GM12865 (cell line): ENCODE data around the gene ZNHIT2.

Experiments used
- DNase-seq: peaks from one replicate; pipeline ENCODE4 v3.0.0; 2010; ENCODE audit warnings: low read depth
- H3K4me3 ChIP-seq: 2 replicates; pipeline ENCODE4 v1.5.1; 2011; ENCODE audit warnings: mild to moderate bottlenecking, low read depth, low read length, control low read depth
- TF ChIP-seq, protein P1 (sequence below): IDR thresholded peaks from 2 replicates; pipeline ENCODE4 v1.5.1; 2011; ENCODE audit warnings: low read length, control low read depth, low read depth, inconsistent platforms; ENCODE audit not compliant: insufficient read depth; ENCODE audit errors: missing control alignments

Gene ZNHIT2

DNA sequence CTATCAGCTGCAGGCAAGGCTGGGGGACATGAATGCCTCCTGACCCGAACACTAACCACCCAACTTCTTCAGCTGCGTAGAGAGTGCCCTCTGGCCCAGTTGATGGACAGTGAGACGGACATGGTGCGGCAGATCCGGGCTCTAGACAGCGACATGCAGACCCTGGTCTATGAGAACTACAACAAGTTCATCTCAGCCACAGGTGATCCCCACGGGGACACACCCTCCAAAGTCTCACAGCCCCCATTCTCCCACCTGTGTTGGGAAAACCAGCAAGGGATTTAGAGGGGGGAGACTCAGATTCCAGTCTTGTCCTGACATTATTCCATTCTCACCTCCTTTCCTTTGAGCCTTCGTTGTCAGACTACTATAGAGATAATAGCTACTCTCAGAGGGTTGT lies 20.6 kb downstream of the ZNHIT2 start:
- TF ChIP-seq, protein P1, sequence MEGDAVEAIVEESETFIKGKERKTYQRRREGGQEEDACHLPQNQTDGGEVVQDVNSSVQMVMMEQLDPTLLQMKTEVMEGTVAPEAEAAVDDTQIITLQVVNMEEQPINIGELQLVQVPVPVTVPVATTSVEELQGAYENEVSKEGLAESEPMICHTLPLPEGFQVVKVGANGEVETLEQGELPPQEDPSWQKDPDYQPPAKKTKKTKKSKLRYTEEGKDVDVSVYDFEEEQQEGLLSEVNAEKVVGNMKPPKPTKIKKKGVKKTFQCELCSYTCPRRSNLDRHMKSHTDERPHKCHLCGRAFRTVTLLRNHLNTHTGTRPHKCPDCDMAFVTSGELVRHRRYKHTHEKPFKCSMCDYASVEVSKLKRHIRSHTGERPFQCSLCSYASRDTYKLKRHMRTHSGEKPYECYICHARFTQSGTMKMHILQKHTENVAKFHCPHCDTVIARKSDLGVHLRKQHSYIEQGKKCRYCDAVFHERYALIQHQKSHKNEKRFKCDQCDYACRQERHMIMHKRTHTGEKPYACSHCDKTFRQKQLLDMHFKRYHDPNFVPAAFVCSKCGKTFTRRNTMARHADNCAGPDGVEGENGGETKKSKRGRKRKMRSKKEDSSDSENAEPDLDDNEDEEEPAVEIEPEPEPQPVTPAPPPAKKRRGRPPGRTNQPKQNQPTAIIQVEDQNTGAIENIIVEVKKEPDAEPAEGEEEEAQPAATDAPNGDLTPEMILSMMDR, result no peak
- peak overlapping the region; percentile 76 for H3K4me3 ChIP-seq
- no peak for DNase-seq

DNA sequence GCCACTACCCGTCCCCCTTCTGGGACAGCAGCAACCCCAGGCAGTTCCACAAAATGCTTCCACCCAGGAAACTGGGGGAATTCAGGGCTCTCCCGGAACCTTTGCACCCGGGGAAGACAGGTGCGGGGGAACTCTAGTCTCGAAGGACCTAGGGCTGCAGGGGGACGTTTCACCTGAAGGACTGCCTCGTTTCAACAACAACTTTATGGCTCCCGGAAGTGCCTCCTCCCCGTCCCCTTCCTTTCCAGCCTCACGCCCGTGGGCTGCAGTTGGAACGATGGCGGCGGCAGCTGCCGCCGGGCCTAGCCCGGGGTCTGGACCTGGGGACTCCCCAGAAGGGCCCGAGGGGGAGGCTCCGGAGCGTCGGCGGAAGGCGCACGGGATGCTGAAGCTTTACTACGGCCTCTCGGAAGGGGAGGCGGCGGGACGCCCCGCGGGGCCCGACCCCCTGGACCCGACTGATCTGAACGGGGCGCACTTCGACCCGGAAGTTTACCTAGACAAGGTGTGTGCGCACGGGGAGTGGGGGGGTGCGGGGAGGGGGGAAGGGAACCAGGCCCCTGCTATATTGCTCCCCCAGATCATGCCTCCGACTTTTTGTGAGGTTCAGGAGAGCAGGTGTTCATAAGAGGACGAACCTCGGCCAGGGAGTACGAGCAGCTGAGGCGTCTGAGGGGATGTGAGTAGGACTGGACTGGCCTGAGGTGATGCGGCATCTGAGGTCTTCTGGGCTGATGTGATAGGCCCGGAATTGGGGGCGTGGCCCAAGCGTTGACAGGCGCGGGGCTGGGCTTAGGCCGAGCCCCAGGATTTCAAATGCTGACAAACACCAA lies 21.3 kb downstream of the ZNHIT2 start, which contains the start of gene VPS51:
Gene VPS51, plus strand, starts transcription at position 241 of the 833 bp plus-strand sequence. Its CDS starts 37 bp downstream, at position 278.
- peak; percentile 95 for DNase-seq
- TF ChIP-seq, protein P1, result no peak
- peak within 1 kb of the TSS; percentile 76 for H3K4me3 ChIP-seq

- peak overlapping the region; percentile 76 for H3K4me3 ChIP-seq
- no peak for DNase-seq
- TF ChIP-seq, protein P1, result no peak
Observed at GRCh38 chr11:65095427-65095826, 22.1 kb downstream of the ZNHIT2 start.

- DNase-seq, result no peak
- H3K4me3 ChIP-seq, result no peak overlapping the region
- TF ChIP-seq, protein P1, result no peak
Observed at GRCh38 chr11:65090628-65091027, 26.9 kb downstream of the ZNHIT2 start.

- DNase-seq, result no peak
- no peak overlapping the region for H3K4me3 ChIP-seq
- TF ChIP-seq, protein P1, result no peak
Observed at GRCh38 chr11:65089621-65090020, 27.9 kb downstream of the ZNHIT2 start.

- TF ChIP-seq, protein P1, result no peak
- H3K4me3 ChIP-seq, result no peak overlapping the region
- DNase-seq, result no peak
Observed at GRCh38 chr11:65087827-65088226, 29.7 kb downstream of the ZNHIT2 start.
